ENCODE results near the gene PACSIN2.

Gene PACSIN2

GRCh38 chr22:43017525-43018460 is 2.8 kb upstream of the PACSIN2 start:
- no peak for TF ChIP-seq GATA3 (IDR thresholded peaks at IDR 0.05; ENCODE audit: low read depth, low read length)
- TF ChIP-seq GATA2 (IDR thresholded peaks at IDR 0.05; ENCODE audit: low read depth, low read length): no peak

- TF ChIP-seq GATA2 (IDR thresholded peaks at IDR 0.05; ENCODE audit: low read depth, low read length): no peak
- TF ChIP-seq GATA3 (IDR thresholded peaks at IDR 0.05; ENCODE audit: low read depth, low read length): no peak
Observed at GRCh38 chr22:43015677-43016042, 711 bp upstream of the PACSIN2 start.

- TF ChIP-seq GATA3 (IDR thresholded peaks at IDR 0.05; ENCODE audit: low read depth, low read length) (no peak), GATA2 (IDR thresholded peaks at IDR 0.05; ENCODE audit: low read depth, low read length) (no peak)
Observed at GRCh38 chr22:43014316-43014868, 557 bp downstream of the PACSIN2 start.

- no peak for TF ChIP-seq GATA3 (IDR thresholded peaks at IDR 0.05; ENCODE audit: low read depth, low read length)
- no peak for TF ChIP-seq GATA2 (IDR thresholded peaks at IDR 0.05; ENCODE audit: low read depth, low read length)
Observed at GRCh38 chr22:43013355-43014315, 1.3 kb downstream of the PACSIN2 start.

- TF ChIP-seq GATA2 (IDR thresholded peaks at IDR 0.05; ENCODE audit: low read depth, low read length) (no peak), GATA3 (IDR thresholded peaks at IDR 0.05; ENCODE audit: low read depth, low read length) (no peak)
Observed at GRCh38 chr22:43012390-43012789, 2.6 kb downstream of the PACSIN2 start.

- no peak for TF ChIP-seq GATA3 (IDR thresholded peaks at IDR 0.05; ENCODE audit: low read depth, low read length)
- peak; percentile 71 for TF ChIP-seq GATA2 (IDR thresholded peaks at IDR 0.05; ENCODE audit: low read depth, low read length)
Observed at GRCh38 chr22:43011079-43011478, 3.9 kb downstream of the PACSIN2 start.

DNA sequence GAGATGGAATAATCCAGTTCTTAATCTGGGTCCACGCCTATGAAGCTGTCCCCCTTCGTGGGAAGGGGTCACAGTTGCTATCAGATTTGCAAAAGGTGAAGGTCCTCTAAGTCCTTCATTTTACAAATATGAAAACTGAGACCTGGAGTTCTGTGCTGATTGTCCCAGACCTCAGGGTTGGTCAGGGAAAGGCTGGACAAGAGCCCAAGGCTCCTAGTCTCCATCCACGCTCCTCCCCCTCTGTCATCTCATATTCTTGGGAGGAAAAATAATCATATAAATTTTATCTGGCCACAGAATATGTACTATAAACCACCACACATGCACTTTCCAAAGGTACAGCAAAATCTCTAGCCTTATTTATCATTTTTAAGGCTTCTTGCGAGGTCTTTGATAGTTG is 5.5 kb downstream of the PACSIN2 start:
- TF ChIP-seq GATA3 (IDR thresholded peaks at IDR 0.05; ENCODE audit: low read depth, low read length) (no peak), GATA2 (IDR thresholded peaks at IDR 0.05; ENCODE audit: low read depth, low read length) (no peak)

DNA sequence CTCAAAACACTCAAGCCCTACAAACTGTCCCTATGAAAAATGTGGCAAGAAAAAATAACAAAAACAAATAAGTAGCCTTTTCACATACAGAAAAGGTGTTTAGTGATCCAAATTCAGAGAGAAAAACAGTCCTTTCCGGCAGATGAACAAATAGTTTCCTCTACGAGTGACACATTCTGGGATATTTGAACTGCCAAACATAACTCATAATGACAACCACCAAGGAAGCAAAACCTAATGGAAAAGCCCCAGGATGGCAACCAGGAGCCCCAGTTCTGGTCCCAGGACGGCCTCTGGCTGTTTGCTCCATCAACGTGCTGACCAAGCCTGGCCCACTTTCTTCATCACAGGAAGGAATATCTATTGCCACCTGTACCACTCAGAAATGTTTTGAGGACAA is 6.0 kb downstream of the PACSIN2 start:
- TF ChIP-seq GATA3 (IDR thresholded peaks at IDR 0.05; ENCODE audit: low read depth, low read length): no peak
- TF ChIP-seq GATA2 (IDR thresholded peaks at IDR 0.05; ENCODE audit: low read depth, low read length): no peak

DNA sequence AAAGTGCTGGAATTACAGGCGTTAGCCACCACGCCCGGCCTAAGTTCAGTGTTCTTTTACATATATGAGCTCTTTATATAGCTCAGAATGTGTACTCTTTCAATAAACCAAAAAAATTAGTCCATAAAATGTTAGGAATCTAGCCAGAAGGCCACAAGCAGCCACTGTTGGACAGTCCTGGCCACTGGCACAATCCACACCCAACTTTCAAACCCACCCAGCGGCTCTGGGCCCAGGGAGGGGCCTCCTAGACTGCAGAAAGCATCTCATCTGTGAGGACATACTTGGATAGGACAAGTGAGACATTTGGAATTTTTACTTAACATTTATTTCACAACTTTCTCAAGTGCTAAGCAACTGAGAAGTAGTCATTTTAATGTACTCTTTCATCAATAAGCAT is 6.4 kb downstream of the PACSIN2 start:
- TF ChIP-seq GATA3 (IDR thresholded peaks at IDR 0.05; ENCODE audit: low read depth, low read length) (no peak), GATA2 (IDR thresholded peaks at IDR 0.05; ENCODE audit: low read depth, low read length) (no peak)

GRCh38 chr22:43007519-43008102 is 7.3 kb downstream of the PACSIN2 start:
- TF ChIP-seq GATA3 (IDR thresholded peaks at IDR 0.05; ENCODE audit: low read depth, low read length) (no peak), GATA2 (IDR thresholded peaks at IDR 0.05; ENCODE audit: low read depth, low read length) (no peak)

GRCh38 chr22:43006753-43007152 is 8.2 kb downstream of the PACSIN2 start:
- no peak for TF ChIP-seq GATA2 (IDR thresholded peaks at IDR 0.05; ENCODE audit: low read depth, low read length)
- TF ChIP-seq GATA3 (IDR thresholded peaks at IDR 0.05; ENCODE audit: low read depth, low read length): no peak

GRCh38 chr22:43006016-43006505 is 8.9 kb downstream of the PACSIN2 start:
- TF ChIP-seq GATA3 (IDR thresholded peaks at IDR 0.05; ENCODE audit: low read depth, low read length) (no peak), GATA2 (IDR thresholded peaks at IDR 0.05; ENCODE audit: low read depth, low read length) (no peak)

DNA sequence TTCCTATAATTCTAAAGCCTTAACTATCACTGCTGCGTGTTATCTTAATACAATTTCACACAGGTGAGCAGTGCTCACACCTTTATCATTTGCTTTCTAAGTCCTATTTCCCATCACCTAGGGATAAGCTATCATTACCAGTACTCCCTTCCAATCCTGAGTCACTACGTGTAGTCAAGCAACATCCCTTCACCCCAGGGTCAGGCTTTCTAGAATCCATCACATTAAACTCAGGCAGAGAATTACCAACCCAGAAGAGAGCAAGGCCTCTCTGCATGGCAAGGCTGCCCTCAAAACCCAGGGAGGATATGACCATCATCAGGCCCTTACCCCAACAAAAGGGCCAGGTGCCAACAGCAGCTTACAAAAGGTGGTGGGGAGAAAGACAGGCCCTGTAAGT is 9.8 kb downstream of the PACSIN2 start:
- TF ChIP-seq GATA3 (IDR thresholded peaks at IDR 0.05; ENCODE audit: low read depth, low read length): no peak
- no peak for TF ChIP-seq GATA2 (IDR thresholded peaks at IDR 0.05; ENCODE audit: low read depth, low read length)
